NCI-H1105 treated with DMSO at 0.1 percent for 48 hours (cell line): ENCODE data around the gene RIOX2.
"Not testable (repeated sequence)": the region's sequence is repeated elsewhere in the genome, so short reads cannot be mapped to it uniquely, and the experiment has no call there.

Source experiments
- DNase-seq: peaks from one replicate; lab custom pipeline; 2025; lab: John Stamatoyannopoulos, UW

The RIOX2 gene

GRCh38 chr3:97911459-97911858 lies 60.8 kb downstream of the RIOX2 start:
- DNase-seq, result no peak

- no peak for DNase-seq
Measured at GRCh38 chr3:97910931-97911351, 61.3 kb downstream of the RIOX2 start.

- not testable (repeated sequence) for DNase-seq
Measured at GRCh38 chr3:97910236-97910831, 61.9 kb downstream of the RIOX2 start.

GRCh38 chr3:97909830-97910229 lies 62.4 kb downstream of the RIOX2 start:
- not testable (repeated sequence) for DNase-seq

GRCh38 chr3:97901313-97902248 lies 70.7 kb downstream of the RIOX2 start:
- DNase-seq, result no peak

GRCh38 chr3:97899331-97899730 lies 72.9 kb downstream of the RIOX2 start:
- DNase-seq, result no peak

- DNase-seq, result no peak
Measured at GRCh38 chr3:97896547-97896946, 75.7 kb downstream of the RIOX2 start.

GRCh38 chr3:97896129-97896528 lies 76.1 kb downstream of the RIOX2 start:
- DNase-seq, result no peak

- DNase-seq, result no peak
Measured at GRCh38 chr3:97895216-97895615, 77.0 kb downstream of the RIOX2 start.

- DNase-seq, result no peak
Measured at GRCh38 chr3:97892852-97893251, 79.4 kb downstream of the RIOX2 start.
